Measurements from ENCODE around the gene MASP2.
"Not testable (repeated sequence)": the region's sequence is repeated elsewhere in the genome, so short reads cannot be mapped to it uniquely, and the experiment has no call there.

Gene MASP2

DNA sequence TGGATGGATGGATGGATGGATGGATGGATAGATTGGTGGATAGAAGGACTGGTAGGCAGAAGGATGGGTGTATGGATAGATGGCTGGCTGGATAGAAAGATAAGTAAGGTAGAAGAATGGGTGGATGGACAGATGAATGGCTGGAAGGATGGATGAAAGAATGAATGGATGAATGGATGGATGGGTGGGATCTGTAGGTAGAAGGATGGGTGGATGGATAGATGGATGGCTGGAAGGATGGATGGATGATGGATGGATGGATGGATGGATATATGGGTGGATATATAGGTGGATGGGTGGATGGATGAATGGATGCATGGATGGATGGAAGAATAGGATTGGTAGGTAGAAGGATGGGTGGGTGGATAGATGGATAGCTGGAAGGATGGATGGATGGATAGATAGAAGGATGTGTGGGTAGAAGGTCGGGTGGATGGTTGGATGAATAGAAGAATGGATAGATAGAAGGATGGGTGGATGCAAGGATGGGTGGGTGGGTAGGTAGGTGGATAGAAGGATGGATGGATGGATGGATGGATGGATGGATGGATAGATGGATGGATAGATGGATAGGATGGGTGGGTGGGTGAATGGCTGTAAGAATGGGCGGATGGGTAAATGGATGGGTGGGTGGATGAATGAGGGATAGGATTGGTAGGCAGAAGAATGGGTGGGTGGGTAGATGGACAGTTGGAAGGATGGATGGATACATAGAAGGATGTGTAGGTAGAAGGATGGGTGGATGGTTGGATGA lies 7.5 kb downstream of the MASP2 start:
- no peak for DNase-seq (ENCODE audit: extremely low read depth, insufficient read length)
- H3K4me3 ChIP-seq (replicated peaks; ENCODE audit: low read depth, low read length), result no peak overlapping the region
- H3K27me3 ChIP-seq (replicated peaks; ENCODE audit: control insufficient read depth, insufficient read depth, low read length), result no peaks in the 10 kb centered on the region
- no peaks in the 10 kb centered on the region for H3K36me3 ChIP-seq (ENCODE audit: control insufficient read depth, insufficient read depth, low read length)
- TF ChIP-seq, protein P1, sequence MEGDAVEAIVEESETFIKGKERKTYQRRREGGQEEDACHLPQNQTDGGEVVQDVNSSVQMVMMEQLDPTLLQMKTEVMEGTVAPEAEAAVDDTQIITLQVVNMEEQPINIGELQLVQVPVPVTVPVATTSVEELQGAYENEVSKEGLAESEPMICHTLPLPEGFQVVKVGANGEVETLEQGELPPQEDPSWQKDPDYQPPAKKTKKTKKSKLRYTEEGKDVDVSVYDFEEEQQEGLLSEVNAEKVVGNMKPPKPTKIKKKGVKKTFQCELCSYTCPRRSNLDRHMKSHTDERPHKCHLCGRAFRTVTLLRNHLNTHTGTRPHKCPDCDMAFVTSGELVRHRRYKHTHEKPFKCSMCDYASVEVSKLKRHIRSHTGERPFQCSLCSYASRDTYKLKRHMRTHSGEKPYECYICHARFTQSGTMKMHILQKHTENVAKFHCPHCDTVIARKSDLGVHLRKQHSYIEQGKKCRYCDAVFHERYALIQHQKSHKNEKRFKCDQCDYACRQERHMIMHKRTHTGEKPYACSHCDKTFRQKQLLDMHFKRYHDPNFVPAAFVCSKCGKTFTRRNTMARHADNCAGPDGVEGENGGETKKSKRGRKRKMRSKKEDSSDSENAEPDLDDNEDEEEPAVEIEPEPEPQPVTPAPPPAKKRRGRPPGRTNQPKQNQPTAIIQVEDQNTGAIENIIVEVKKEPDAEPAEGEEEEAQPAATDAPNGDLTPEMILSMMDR (IDR thresholded peaks at IDR 0.05; ENCODE audit: insufficient read depth, low read length, poor library complexity, severe bottlenecking), result no peak

DNA sequence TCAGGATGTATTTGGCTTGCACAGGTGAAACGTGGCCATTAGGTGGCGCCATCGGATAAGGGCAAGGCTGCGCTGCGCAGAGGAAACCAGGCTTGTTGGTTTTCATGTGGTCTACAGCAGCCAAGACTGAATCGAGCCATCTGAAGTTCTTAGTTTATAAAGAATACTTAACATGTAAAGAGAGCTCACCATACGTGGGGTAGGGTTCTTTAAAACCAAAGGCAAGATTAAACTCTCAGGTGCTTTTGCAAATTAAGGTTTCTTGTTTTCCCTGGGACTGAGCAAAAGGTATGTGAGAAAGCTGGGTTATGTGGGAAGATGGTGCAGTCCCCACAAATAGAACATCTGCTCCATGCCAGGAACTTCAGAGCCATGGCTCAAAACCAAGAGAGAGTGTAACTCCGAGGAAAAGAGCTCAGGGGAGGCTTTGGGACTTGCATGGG lies 9.3 kb downstream of the MASP2 start:
- TF ChIP-seq, protein P1 (IDR thresholded peaks at IDR 0.05; ENCODE audit: insufficient read depth, low read length, poor library complexity, severe bottlenecking), result peak; percentile 95
- no peaks in the 10 kb centered on the region for H3K36me3 ChIP-seq (ENCODE audit: control insufficient read depth, insufficient read depth, low read length)

DNA sequence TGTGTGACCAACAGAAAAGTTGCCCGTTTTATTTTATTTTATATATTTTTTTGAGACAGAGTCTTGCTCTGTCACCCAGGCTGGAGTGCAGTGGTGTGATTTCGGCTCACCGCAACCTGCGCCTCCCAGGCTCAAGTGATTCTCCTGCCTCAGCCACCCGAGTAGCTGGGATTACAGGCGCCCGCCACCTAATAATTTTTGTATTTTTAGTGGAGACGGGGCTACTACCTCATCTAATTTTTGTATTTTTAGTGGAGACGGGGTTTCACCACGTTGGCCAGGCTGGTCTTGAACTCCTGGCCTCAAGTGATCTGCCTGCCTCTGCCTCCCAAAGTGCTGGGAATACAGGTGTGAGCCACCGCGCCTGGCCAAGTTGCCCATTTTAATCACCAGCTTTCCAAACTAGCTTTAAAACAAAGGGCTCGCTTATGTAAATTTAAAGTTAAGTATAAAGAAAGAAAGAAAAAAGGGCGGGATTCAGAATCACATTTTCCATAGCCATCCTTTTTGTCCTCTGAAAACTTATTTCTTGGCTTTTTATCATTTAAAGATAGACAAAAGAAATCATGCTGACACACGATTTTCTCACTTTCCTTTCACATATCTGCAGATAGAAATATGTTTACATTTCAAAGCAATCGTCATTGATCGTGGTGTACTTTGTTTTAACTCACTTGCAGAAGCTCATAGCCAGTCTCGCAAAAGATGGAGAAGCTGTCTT lies 9.9 kb downstream of the MASP2 start:
- not testable (repeated sequence) for H3K27me3 ChIP-seq (replicated peaks; ENCODE audit: control insufficient read depth, insufficient read depth, low read length); H3K36me3 ChIP-seq (ENCODE audit: control insufficient read depth, insufficient read depth, low read length); H3K4me3 ChIP-seq (replicated peaks; ENCODE audit: low read depth, low read length); DNase-seq (ENCODE audit: extremely low read depth, insufficient read length)

More for the DNA sequence above, 9.3 kb downstream of the MASP2 start:
- no peak overlapping the region for H3K4me3 ChIP-seq (replicated peaks; ENCODE audit: low read depth, low read length)
- DNase-seq (ENCODE audit: extremely low read depth, insufficient read length), result peak; percentile 53
- no peaks in the 10 kb centered on the region for H3K27me3 ChIP-seq (replicated peaks; ENCODE audit: control insufficient read depth, insufficient read depth, low read length)

- DNase-seq (ENCODE audit: extremely low read depth, insufficient read length), result no peak
- peaks cover 4% of the 10 kb centered on the region for H3K36me3 ChIP-seq (ENCODE audit: control insufficient read depth, insufficient read depth, low read length)
- H3K27me3 ChIP-seq (replicated peaks; ENCODE audit: control insufficient read depth, insufficient read depth, low read length), result no peaks in the 10 kb centered on the region
- TF ChIP-seq, protein P1 (IDR thresholded peaks at IDR 0.05; ENCODE audit: insufficient read depth, low read length, poor library complexity, severe bottlenecking), result no peak
- no peak overlapping the region for H3K4me3 ChIP-seq (replicated peaks; ENCODE audit: low read depth, low read length)
Measured at GRCh38 chr1:11031624-11032262, 15.3 kb downstream of the MASP2 start.

DNA sequence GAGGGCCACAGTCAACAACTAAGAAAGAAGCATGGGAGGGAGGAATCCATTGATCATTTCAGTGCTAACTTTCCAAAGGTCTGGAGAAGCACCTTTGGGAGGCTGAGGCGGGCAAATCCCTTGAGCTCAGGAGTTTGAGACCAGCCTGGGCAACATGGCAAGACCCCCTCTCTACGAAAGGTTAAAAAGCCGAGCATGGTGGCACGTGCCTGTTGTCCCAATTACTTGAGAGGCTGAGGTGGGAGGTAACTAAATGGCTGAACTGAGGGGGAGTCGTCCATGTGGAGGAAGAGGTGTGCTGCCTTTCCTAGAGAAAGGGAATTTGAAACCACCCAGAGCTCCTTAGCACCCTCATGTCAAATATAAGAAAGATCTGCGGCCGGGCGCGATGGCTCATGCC lies 16.2 kb downstream of the MASP2 start:
- TF ChIP-seq, protein P1 (IDR thresholded peaks at IDR 0.05; ENCODE audit: insufficient read depth, low read length, poor library complexity, severe bottlenecking), result no peak
- Histone ChIP-seq H3K4me3 (replicated peaks; ENCODE audit: low read depth, low read length) (no peak overlapping the region), H3K27me3 (replicated peaks; ENCODE audit: control insufficient read depth, insufficient read depth, low read length) (no peaks in the 10 kb centered on the region), H3K36me3 (ENCODE audit: control insufficient read depth, insufficient read depth, low read length) (peaks cover 8% of the 10 kb centered on the region)
- no peak for DNase-seq (ENCODE audit: extremely low read depth, insufficient read length)

DNA sequence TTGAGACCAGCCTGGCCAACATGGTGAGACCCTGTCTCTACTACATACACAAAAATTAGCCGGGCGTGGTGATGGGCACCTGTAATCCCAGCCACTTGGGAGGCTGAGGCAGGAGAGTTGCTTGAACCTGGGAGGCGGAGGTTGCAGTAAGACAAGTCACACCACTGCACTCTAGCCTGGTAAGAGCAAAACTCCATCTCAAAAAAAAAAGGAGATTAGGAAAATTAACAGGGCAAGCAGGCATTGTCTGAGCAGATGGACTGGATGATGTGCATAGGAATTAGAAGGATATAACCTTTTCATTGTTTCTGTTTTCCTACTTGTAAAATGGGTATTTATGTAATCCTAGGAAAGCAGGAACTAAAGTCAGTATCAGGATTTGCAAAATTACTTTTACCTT lies 19.0 kb downstream of the MASP2 start:
- DNase-seq (ENCODE audit: extremely low read depth, insufficient read length), result no peak
- TF ChIP-seq, protein P1 (IDR thresholded peaks at IDR 0.05; ENCODE audit: insufficient read depth, low read length, poor library complexity, severe bottlenecking), result no peak
- no peaks in the 10 kb centered on the region for H3K27me3 ChIP-seq (replicated peaks; ENCODE audit: control insufficient read depth, insufficient read depth, low read length)
- peaks cover 12% of the 10 kb centered on the region for H3K36me3 ChIP-seq (ENCODE audit: control insufficient read depth, insufficient read depth, low read length)
- no peak overlapping the region for H3K4me3 ChIP-seq (replicated peaks; ENCODE audit: low read depth, low read length)

All from GM06990 (cell line).